C4-2B (cell line): Measurements from ENCODE around the gene MECP2.

Source experiments
- CTCF ChIP-seq: fragments of 450-650 bp; conservative IDR thresholded peaks from 2 replicates; pipeline ENCODE4 v1.5.1; 2017; ENCODE audit warnings: mild to moderate bottlenecking
- ZFX ChIP-seq: fragments of 450-650 bp; IDR thresholded peaks from 2 replicates; pipeline ENCODE4 v1.6.1; 2017

- TF ChIP-seq CTCF (peak; percentile 86), ZFX (no peak)
These were observed 39.2 kb upstream of the MECP2 start for GRCh38 chrX:154136627-154137161.
